PC-3 (cell line): Measurements from ENCODE around the gene AWAT2. TPM values are rescaled to one million over a fixed set of nuclear protein-coding genes. Genes with fewer than 3 reads are reported as not detected.

ENCODE experiments used
- ATAC-seq: fragments of 200-7000 bp; cut with Tn5 transposase; 2 replicates; pipeline ENCODE4 v1.9.1; 2020; ENCODE audit warnings: mild to moderate bottlenecking, moderate library complexity
- BruUV-seq: library from RNA; stranded (reverse); fragments of 400-500 nt; replicated peaks from 2 replicates; lab custom pipeline; 2021; lab: Mats Ljungman, UMichigan
- CTCF ChIA-PET: fragments of 300-600 bp; sonication (Branson Sonifier 250); formaldehyde crosslinking; loops from one replicate; lab custom pipeline; 2022; ENCODE audit warnings: antibody characterized with exemption; lab: Charles Lee
- POLR2A ChIA-PET: fragments of 300-600 bp; sonication (Branson Sonifier 250); formaldehyde crosslinking; loops from one replicate; lab custom pipeline; 2022; ENCODE audit warnings: antibody characterized with exemption; ENCODE audit not compliant: unreplicated experiment; lab: Charles Lee
- DNase-seq: peaks from one replicate; pipeline ENCODE4 v3.0.0-alpha.2; 2015
- H2AFZ ChIP-seq: fragments of 300-600 bp; sonication (generic); 2 replicates; pipeline ENCODE4 v1.6.0; 2016; ENCODE audit warnings: antibody characterized with exemption, low read length
- H3F3A ChIP-seq: fragments of 300-600 bp; sonication (generic); one replicate; pipeline ENCODE4 v1.6.0; 2017; ENCODE audit warnings: antibody characterized with exemption, low read length, control low read depth, mild to moderate bottlenecking; ENCODE audit not compliant: unreplicated experiment
- H3K27ac ChIP-seq: fragments of 300-600 bp; sonication (generic); 2 replicates; pipeline ENCODE4 v1.5.1; 2016; ENCODE audit warnings: mild to moderate bottlenecking, low read length
- H3K27me3 ChIP-seq: fragments of 300-600 bp; sonication (generic); 2 replicates; pipeline ENCODE4 v1.6.1; 2016; ENCODE audit warnings: low read length, mixed read lengths
- H3K36me3 ChIP-seq: fragments of 300-600 bp; sonication (generic); 2 replicates; pipeline ENCODE4 v1.6.1; 2016; ENCODE audit warnings: low read depth, mixed run types, low read length, mixed read lengths
- H3K4me1 ChIP-seq: fragments of 300-600 bp; sonication (generic); 2 replicates; pipeline ENCODE4 v1.5.1; 2016; ENCODE audit warnings: low read length; ENCODE audit not compliant: insufficient read depth
- H3K4me2 ChIP-seq: fragments of 300-600 bp; sonication (generic); 2 replicates; pipeline ENCODE4 v1.6.0; 2016; ENCODE audit warnings: low read length
- H3K4me3 ChIP-seq: fragments of 300-600 bp; sonication (generic); 2 replicates; pipeline ENCODE4 v1.5.1; 2016; ENCODE audit warnings: mild to moderate bottlenecking, low read length, mixed read lengths
- H3K79me2 ChIP-seq: fragments of 300-600 bp; sonication (generic); 2 replicates; pipeline ENCODE4 v1.6.1; 2017; ENCODE audit warnings: low read length, mixed read lengths
- H3K9ac ChIP-seq: fragments of 300-600 bp; sonication (generic); 2 replicates; pipeline ENCODE4 v1.6.0; 2016; ENCODE audit warnings: mild to moderate bottlenecking, low read length
- H3K9me2 ChIP-seq: fragments of 300-600 bp; sonication (generic); replicated peaks from 2 replicates; pipeline ENCODE4 v1.6.1; 2016; ENCODE audit warnings: mixed run types, low read length, mixed read lengths
- H3K9me3 ChIP-seq: fragments of 300-600 bp; sonication (generic); 2 replicates; pipeline ENCODE4 v1.6.1; 2016; ENCODE audit warnings: low read length, mixed read lengths
- H4K20me1 ChIP-seq: fragments of 300-600 bp; sonication (generic); 2 replicates; pipeline ENCODE4 v1.6.1; 2016; ENCODE audit warnings: low read length, mixed read lengths
- CTCF ChIP-seq: fragments of 300-600 bp; sonication (generic); conservative IDR thresholded peaks from 2 replicates; pipeline ENCODE4 v1.5.1; 2017; ENCODE audit warnings: antibody characterized with exemption, low read depth, mild to moderate bottlenecking, low read length
- EZH2 ChIP-seq: fragments of 300-600 bp; sonication (generic); IDR thresholded peaks from one replicate; pipeline ENCODE4 v1.6.1; 2017; ENCODE audit warnings: antibody characterized with exemption, mild to moderate bottlenecking, low read length; ENCODE audit not compliant: unreplicated experiment
- EZH2phosphoT487 ChIP-seq: fragments of 300-600 bp; sonication (generic); IDR thresholded peaks from 2 replicates; pipeline ENCODE4 v1.6.1; 2018; ENCODE audit warnings: mild to moderate bottlenecking, antibody characterized with exemption, low read length, borderline replicate concordance
- intact Hi-C: fragments of 100-400 bp; cut with micrococcal nuclease; formaldehyde crosslinking; loops from 2 replicates; pipeline ENCODE4 v1.9.0; 2023
- total RNA-seq: library from RNA; depleted of rRNA; stranded (reverse); fragments of >200 nt; gene quantifications from 2 replicates; pipeline ENCODE4 v1.2.3, GENCODE V29; 2014

AWAT2 gene
- total RNA-seq, 1 experiment from 2014 or later, result not detected

DNA sequence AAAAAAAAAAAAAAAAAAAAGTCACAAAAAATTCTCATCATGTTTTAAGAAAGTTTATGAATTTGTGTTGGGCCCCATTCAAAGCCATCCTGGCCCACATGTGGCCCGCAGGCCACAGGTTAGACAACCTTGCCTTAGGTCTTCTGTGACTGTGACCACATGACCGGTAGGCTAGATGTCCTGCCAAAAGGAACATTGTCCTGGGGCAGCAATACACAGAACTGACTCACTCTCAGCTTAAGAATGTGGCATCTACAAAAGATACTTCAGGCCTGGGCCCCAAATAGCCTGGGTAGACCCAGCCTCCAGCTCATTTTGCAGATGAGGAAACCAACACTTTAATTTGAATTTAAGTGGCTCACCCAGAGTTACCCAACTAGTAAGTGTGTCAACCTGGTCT lies 10.0 kb downstream of the AWAT2 start:
- no peaks in the 10 kb centered on the region for H4K20me1 ChIP-seq
- H3K79me2 ChIP-seq, result no peaks in the 10 kb centered on the region
- POLR2A ChIA-PET, result no interaction called here
- intact Hi-C loops, result no loop called here
- H3F3A ChIP-seq, result no peaks in the 10 kb centered on the region
- ATAC-seq (peak; percentile 47; the same call in 1 of the 2 replicates), DNase-seq (peak; percentile 31)
- H3K9me3 ChIP-seq, result no peaks in the 10 kb centered on the region
- no peaks in the 10 kb centered on the region for H3K9me2 ChIP-seq
- H3K4me2 ChIP-seq, result no peak overlapping the region
- no peak overlapping the region for H3K4me3 ChIP-seq
- no peaks in the 10 kb centered on the region for H3K36me3 ChIP-seq
- CTCF ChIA-PET, result interaction anchor here (0.6 to 1.4 kb wide), 4 partner anchors 56 to 93 kb away, joined by 3 to 9 read pairs (median 6); partner anchors contain the start of gene IGBP1
- no peak overlapping the region for H3K27ac ChIP-seq
- no peak for TF ChIP-seq EZH2
- TF ChIP-seq CTCF, result no peak
- no peak for TF ChIP-seq EZH2phosphoT487
- BruUV-seq, result no TSS peak
- peaks cover 28% of the 10 kb centered on the region for H3K4me1 ChIP-seq
- H3K9ac ChIP-seq, result no peak overlapping the region
- no peak overlapping the region for H2AFZ ChIP-seq
- no peaks in the 10 kb centered on the region for H3K27me3 ChIP-seq

GRCh38 chrX:70038951-70039350 lies 10.8 kb downstream of the AWAT2 start:
- Histone ChIP-seq H3K4me2 (no peak overlapping the region), H2AFZ (no peak overlapping the region), H3K36me3 (no peaks in the 10 kb centered on the region), H3K27ac (no peak overlapping the region), H3K79me2 (no peaks in the 10 kb centered on the region), H3K9ac (no peak overlapping the region), H3K27me3 (no peaks in the 10 kb centered on the region), H4K20me1 (no peaks in the 10 kb centered on the region), H3K9me3 (no peaks in the 10 kb centered on the region), H3K4me3 (no peak overlapping the region), H3K4me1 (peaks cover 20% of the 10 kb centered on the region), H3K9me2 (no peaks in the 10 kb centered on the region), H3F3A (no peaks in the 10 kb centered on the region)
- TF ChIP-seq EZH2phosphoT487 (no peak), CTCF (no peak), EZH2 (no peak)
- CTCF ChIA-PET, result interaction anchor here (0.6 to 0.9 kb wide), 4 partner anchors 57 to 95 kb away, joined by 3 to 9 read pairs (median 8); partner anchors contain the start of gene IGBP1
- POLR2A ChIA-PET, result no interaction called here
- ATAC-seq, result no peak
- DNase-seq, result no peak
- intact Hi-C loops, result no loop called here
- BruUV-seq, result no TSS peak

DNA sequence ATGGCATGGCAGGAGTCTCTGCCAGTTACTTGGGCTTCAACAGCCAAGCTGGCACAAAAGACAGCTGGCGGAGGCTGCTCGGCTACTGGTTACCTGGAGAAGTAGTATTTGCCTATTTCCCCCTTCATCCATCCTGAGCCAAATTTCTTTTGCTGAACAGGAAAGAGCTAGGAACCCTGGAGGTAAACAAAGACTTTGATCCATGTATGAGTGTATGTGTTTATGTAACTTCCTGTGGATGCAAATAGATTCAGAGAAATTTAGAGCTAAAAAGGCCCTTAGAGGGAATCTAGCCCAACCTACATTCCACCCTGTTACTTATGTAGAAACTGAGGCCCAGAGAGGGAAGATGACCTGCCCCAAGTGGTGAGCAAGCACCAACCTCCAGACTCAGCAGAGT lies 11.2 kb downstream of the AWAT2 start:
- Histone ChIP-seq H3K4me3 (no peak overlapping the region), H3F3A (no peaks in the 10 kb centered on the region), H2AFZ (no peak overlapping the region), H3K9ac (no peak overlapping the region), H3K36me3 (no peaks in the 10 kb centered on the region), H3K27me3 (no peaks in the 10 kb centered on the region), H3K9me2 (no peaks in the 10 kb centered on the region), H3K9me3 (no peaks in the 10 kb centered on the region), H3K4me2 (no peak overlapping the region), H3K79me2 (no peaks in the 10 kb centered on the region), H3K4me1 (peaks cover 20% of the 10 kb centered on the region), H3K27ac (no peak overlapping the region), H4K20me1 (no peaks in the 10 kb centered on the region)
- intact Hi-C loops, result no loop called here
- DNase-seq (peak; percentile 4), ATAC-seq (no peak)
- CTCF ChIA-PET, result interaction anchor here (0.6 to 0.9 kb wide), 2 partner anchors 60 to 95 kb away, joined by 3 to 8 read pairs; partner anchors contain the start of gene IGBP1
- BruUV-seq, result no TSS peak
- POLR2A ChIA-PET, result no interaction called here
- TF ChIP-seq EZH2 (no peak), EZH2phosphoT487 (no peak), CTCF (no peak)
